Fibroblast of the aortic adventitia (primary cell): ENCODE measurements around the gene CLCN3. TPM values are rescaled to one million over a fixed set of nuclear protein-coding genes. Genes with fewer than 3 reads are reported as not detected.

Experiments used
- DNase-seq: peaks from one replicate; pipeline ENCODE4 v3.0.0-alpha.2; 2010; ENCODE audit warnings: low read depth
- H3K4me3 ChIP-seq: 2 replicates; pipeline ENCODE4 v1.5.1; 2011; ENCODE audit warnings: low read depth, mild to moderate bottlenecking, control low read depth, low read length, moderate library complexity
- total RNA-seq: library from RNA; depleted of rRNA; stranded (reverse); fragments of >200 nt; gene quantifications from 2 replicates; pipeline ENCODE4 v1.2.3, GENCODE V29; 2012; ENCODE audit warnings: low replicate concordance
- TF ChIP-seq, protein P1 (sequence below): IDR thresholded peaks from 2 replicates; pipeline ENCODE4 v1.5.1; 2011; ENCODE audit warnings: mild to moderate bottlenecking, low read length, control low read depth, inconsistent platforms; ENCODE audit not compliant: insufficient read depth

The CLCN3 gene
- total RNA-seq, 1 donor, result 50.6 TPM

DNA sequence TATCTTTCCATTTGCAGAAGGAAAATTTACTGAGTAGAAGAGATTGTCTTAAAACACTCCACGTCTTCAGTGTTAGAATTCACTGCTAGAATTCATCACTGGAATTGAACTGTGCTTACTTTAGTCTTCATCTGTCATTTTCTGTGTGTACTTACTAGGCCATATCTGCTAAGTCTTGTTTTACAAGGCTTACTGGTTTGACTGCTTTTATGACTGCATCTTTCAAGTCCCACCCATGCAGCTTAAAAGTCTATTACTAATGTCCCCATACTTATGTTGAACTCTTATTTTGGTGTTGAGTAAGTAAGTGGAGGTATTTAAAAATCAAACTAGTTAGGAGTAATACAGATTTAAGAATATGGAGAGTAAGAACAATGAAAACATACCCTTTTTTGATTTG lies 14.6 kb downstream of the CLCN3 start:
- no peak for DNase-seq
- no peak overlapping the region for H3K4me3 ChIP-seq
- TF ChIP-seq, protein P1, sequence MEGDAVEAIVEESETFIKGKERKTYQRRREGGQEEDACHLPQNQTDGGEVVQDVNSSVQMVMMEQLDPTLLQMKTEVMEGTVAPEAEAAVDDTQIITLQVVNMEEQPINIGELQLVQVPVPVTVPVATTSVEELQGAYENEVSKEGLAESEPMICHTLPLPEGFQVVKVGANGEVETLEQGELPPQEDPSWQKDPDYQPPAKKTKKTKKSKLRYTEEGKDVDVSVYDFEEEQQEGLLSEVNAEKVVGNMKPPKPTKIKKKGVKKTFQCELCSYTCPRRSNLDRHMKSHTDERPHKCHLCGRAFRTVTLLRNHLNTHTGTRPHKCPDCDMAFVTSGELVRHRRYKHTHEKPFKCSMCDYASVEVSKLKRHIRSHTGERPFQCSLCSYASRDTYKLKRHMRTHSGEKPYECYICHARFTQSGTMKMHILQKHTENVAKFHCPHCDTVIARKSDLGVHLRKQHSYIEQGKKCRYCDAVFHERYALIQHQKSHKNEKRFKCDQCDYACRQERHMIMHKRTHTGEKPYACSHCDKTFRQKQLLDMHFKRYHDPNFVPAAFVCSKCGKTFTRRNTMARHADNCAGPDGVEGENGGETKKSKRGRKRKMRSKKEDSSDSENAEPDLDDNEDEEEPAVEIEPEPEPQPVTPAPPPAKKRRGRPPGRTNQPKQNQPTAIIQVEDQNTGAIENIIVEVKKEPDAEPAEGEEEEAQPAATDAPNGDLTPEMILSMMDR, result no peak

DNA sequence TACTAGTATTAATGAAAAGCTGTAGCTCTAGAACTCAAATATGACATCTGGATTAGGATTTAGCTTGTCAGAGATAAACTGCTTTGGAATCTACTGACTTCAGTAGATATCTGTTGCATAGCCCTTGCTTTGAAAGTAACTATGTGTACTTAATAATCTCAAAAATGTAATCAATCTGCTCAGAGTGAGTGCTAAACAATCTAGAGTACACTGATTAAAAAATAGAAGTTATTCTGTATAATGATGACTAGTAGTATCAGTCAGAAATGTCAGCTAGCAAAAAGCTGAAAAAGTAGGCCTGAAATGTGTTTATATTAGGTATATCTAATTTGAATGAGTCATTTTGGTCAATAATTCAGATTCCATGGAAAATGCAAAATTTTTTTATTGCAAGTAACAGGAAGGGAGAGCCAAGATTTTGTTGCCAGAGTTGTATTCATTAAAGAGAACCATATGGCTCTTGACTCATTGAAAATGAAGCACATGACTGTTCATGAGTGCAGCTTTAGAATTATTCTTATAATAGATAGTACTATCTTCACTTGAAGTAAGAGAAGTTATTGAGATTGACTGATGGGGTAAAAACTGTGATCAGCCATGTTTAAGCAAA lies 20.0 kb downstream of the CLCN3 start:
- no peak overlapping the region for H3K4me3 ChIP-seq
- DNase-seq, result peak; percentile 91
- TF ChIP-seq, protein P1, result no peak

GRCh38 chr4:169644802-169645201 lies 24.4 kb downstream of the CLCN3 start:
- DNase-seq, result no peak
- no peak overlapping the region for H3K4me3 ChIP-seq
- TF ChIP-seq, protein P1, result no peak

DNA sequence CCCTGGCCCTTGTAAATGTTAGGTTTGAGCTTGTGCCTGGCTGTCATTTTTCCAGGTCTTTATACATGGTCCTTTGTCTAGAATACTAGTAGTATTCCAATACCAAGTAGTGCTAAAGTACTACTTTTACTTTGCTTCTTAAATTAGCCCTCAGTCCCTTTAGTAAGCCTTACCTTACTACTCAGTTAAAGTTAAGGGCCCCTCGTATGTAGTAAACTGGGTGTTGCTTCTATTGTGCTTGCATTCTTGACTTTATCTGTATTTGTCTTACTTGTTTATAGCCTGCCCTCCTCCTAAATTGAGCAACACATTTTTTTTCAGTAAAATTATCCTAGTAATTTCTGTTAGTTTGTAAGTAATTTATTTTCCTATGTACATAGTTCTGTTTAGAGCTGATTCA lies 25.2 kb downstream of the CLCN3 start:
- TF ChIP-seq, protein P1, result no peak
- no peak for DNase-seq
- no peak overlapping the region for H3K4me3 ChIP-seq

GRCh38 chr4:169649545-169650226 lies 29.3 kb downstream of the CLCN3 start:
- no peak overlapping the region for H3K4me3 ChIP-seq
- TF ChIP-seq, protein P1, result no peak
- DNase-seq, result peak; percentile 48

DNA sequence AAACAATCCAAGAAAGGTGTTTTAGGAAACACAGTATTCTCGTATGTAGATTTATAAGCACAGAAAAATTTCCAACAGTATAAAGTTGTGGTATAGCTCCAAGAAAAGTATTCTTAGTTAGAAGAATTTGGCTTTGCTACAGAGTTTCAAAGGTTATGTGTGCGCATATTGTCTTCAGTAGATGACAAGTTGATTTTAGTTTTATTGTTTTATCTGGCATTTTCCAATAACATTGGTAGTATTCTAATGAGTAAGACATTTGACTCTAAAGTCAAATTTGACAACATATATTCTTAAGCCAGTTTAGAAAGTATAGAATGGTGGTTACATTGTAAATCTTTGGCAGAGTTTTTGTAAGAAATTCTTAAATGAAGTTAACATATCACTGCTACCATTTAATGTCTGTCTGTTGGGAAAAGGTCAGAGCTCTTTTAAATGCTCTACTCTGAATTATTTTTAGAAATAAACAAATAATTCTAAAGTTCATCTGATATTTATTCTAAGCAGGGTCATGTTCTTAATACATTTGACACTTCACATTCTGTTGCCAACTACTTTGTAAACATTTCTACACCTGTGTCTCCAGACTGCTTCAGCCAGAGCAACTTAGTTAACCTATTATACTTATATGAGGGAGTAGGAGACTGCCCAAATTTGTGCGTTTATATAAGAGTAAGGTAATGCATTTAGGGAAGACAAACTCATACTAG lies 30.0 kb downstream of the CLCN3 start:
- DNase-seq, result no peak
- H3K4me3 ChIP-seq, result no peak overlapping the region
- TF ChIP-seq, protein P1, result no peak
